HCT116 (cell line): ENCODE measurements around the gene NLGN2. TPM values are rescaled to one million over a fixed set of nuclear protein-coding genes. Genes with fewer than 3 reads are reported as not detected.

Source experiments
- ATAC-seq: fragments of 200-7000 bp; cut with Tn5 transposase; 2 replicates; pipeline ENCODE4 v1.9.1; 2020; ENCODE audit warnings: mild to moderate bottlenecking, moderate library complexity
- BruUV-seq: library from RNA; stranded (reverse); fragments of 400-500 nt; replicated peaks from 2 replicates; lab custom pipeline; 2021; lab: Mats Ljungman, UMichigan
- CTCF ChIA-PET: fragments of 300-600 bp; sonication (Branson Sonifier 250); formaldehyde crosslinking; loops from one replicate; lab custom pipeline; 2021; ENCODE audit warnings: antibody characterized with exemption; lab: Charles Lee
- POLR2A ChIA-PET: fragments of 300-600, 350-600 bp; sonication (Branson Sonifier 250); formaldehyde crosslinking; loops from one replicate; lab custom pipeline; 2021; ENCODE audit warnings: antibody characterized with exemption; lab: Charles Lee
- RAD21 ChIA-PET, 2 experiments: fragments of 300-600 bp; sonication (Branson Sonifier 250); formaldehyde crosslinking; loops; one replicate each; lab custom pipeline; 2023; ENCODE audit warnings: low total read pairs in 2 of 2; ENCODE audit not compliant: uncharacterized antibody in 2 of 2, unreplicated experiment in 2 of 2, low non-redundant PET in 1 of 2; lab: Charles Lee
- DNase-seq: peaks from one replicate; pipeline ENCODE4 v3.0.0-alpha.2; 2010; ENCODE audit warnings: low read depth, low spot score
- H2AFZ ChIP-seq: fragments of 200-600 bp; shearing (Covaris generic), sonication (generic); 2 replicates; pipeline ENCODE4 v1.6.1; 2017; ENCODE audit warnings: low read depth, mixed run types, mixed read lengths, antibody characterized with exemption, low read length; ENCODE audit not compliant: poor library complexity, severe bottlenecking
- H3K27ac ChIP-seq: 2 replicates; pipeline ENCODE4 v1.5.1; 2012; ENCODE audit warnings: low read depth, low read length
- H3K27me3 ChIP-seq: fragments of 200-600 bp; sonication (generic); 2 replicates; pipeline ENCODE4 v1.6.1; 2016; ENCODE audit warnings: mixed run types, low read length, mixed read lengths; ENCODE audit not compliant: insufficient read depth
- H3K36me3 ChIP-seq, 2 experiments: fragments of 200-500 bp in 1 of 2; fragments of 200-600 bp in 1 of 2; sonication (Bioruptor generic) in 1 of 2; sonication (generic) in 1 of 2; 2 replicates each; pipeline versions ENCODE4 v1.5.1 to v1.6.1; 2014 to 2016; ENCODE audit warnings: low read length in 2 of 2, inconsistent platforms in 1 of 2, mixed read lengths in 1 of 2, mixed run types in 1 of 2; ENCODE audit not compliant: insufficient read depth in 2 of 2, control insufficient read depth in 1 of 2
- H3K4me1 ChIP-seq, 2 experiments: fragments of 200-600 bp in 1 of 2; sonication (generic) in 1 of 2; 2 replicates each; pipeline versions ENCODE4 v1.5.1 to v1.6.1; 2012 to 2017; ENCODE audit warnings: low read length in 2 of 2, inconsistent platforms in 1 of 2, mild to moderate bottlenecking in 1 of 2, mixed read lengths in 1 of 2, mixed run types in 1 of 2, moderate library complexity in 1 of 2; ENCODE audit not compliant: insufficient read depth in 2 of 2, control insufficient read depth in 1 of 2
- H3K4me2 ChIP-seq: fragments of 200-600 bp; sonication (generic); 2 replicates; pipeline ENCODE4 v1.6.1; 2017; ENCODE audit warnings: mixed run types, low read length, mixed read lengths
- H3K4me3 ChIP-seq, 2 experiments: fragments of 200-600 bp in 1 of 2; sonication (generic) in 1 of 2; replicated peaks in 1 of 2; 2 replicates each; pipeline ENCODE4 v1.5.1; 2011 to 2016; ENCODE audit warnings: low read length in 2 of 2, control low read depth in 1 of 2, low read depth in 1 of 2, mild to moderate bottlenecking in 1 of 2, mixed read lengths in 1 of 2, mixed run types in 1 of 2
- H3K79me2 ChIP-seq: fragments of 200-600 bp; sonication (generic); 2 replicates; pipeline ENCODE4 v1.6.1; 2017; ENCODE audit warnings: mild to moderate bottlenecking, mixed run types, low read length, moderate library complexity, mixed read lengths; ENCODE audit not compliant: insufficient read depth
- H3K9ac ChIP-seq: fragments of 200-600 bp; sonication (generic); 2 replicates; pipeline ENCODE4 v1.6.1; 2016; ENCODE audit warnings: low read length, mixed read lengths
- H3K9me2 ChIP-seq: fragments of 200-600 bp; sonication (generic), shearing (Covaris generic); 2 replicates; pipeline ENCODE4 v1.6.1; 2017; ENCODE audit warnings: mixed run types, mild to moderate bottlenecking, moderate library complexity; ENCODE audit not compliant: insufficient read depth
- H3K9me3 ChIP-seq, 2 experiments: fragments of 200-500 bp in 1 of 2; fragments of 200-600 bp in 1 of 2; sonication (Bioruptor generic) in 1 of 2; sonication (generic) in 1 of 2; 2 replicates each; pipeline ENCODE4 v1.6.1; 2014 to 2017; ENCODE audit warnings: low read length in 2 of 2, mixed read lengths in 2 of 2, inconsistent platforms in 1 of 2, low read depth in 1 of 2, mild to moderate bottlenecking in 1 of 2, mixed run types in 1 of 2, moderate library complexity in 1 of 2; ENCODE audit not compliant: control insufficient read depth in 1 of 2, insufficient read depth in 1 of 2
- H4K20me1 ChIP-seq: fragments of 200-600 bp; sonication (generic), shearing (Covaris generic); 2 replicates; pipeline ENCODE4 v1.6.1; 2017; ENCODE audit warnings: mixed run types, mild to moderate bottlenecking, moderate library complexity; ENCODE audit not compliant: insufficient read depth
- CBX3 ChIP-seq: IDR thresholded peaks from 2 replicates; pipeline ENCODE4 v1.6.1; 2012; ENCODE audit warnings: low read depth
- CEBPB ChIP-seq: IDR thresholded peaks from 2 replicates; pipeline ENCODE4 v1.6.1; 2012; ENCODE audit warnings: low read depth
- EGR1 ChIP-seq: IDR thresholded peaks from 2 replicates; pipeline ENCODE4 v1.6.1; 2012; ENCODE audit warnings: low read depth
- EZH2 ChIP-seq: fragments of 200-600 bp; sonication (generic); IDR thresholded peaks from 2 replicates; pipeline ENCODE4 v1.6.1; 2017; ENCODE audit warnings: antibody characterized with exemption, mixed run types
- FOSL1 ChIP-seq: IDR thresholded peaks from 2 replicates; pipeline ENCODE4 v1.6.1; 2012; ENCODE audit warnings: low read depth
- JUND ChIP-seq: IDR thresholded peaks from 2 replicates; pipeline ENCODE4 v1.6.1; 2012
- POLR2A ChIP-seq: IDR thresholded peaks from 2 replicates; pipeline ENCODE4 v1.7.0; 2011; ENCODE audit warnings: borderline replicate concordance; ENCODE audit not compliant: insufficient read depth, insufficient read length; ENCODE audit errors: extremely low read depth
- RAD21 ChIP-seq: IDR thresholded peaks from 2 replicates; pipeline ENCODE4 v1.6.1; 2012; ENCODE audit warnings: low read depth, mild to moderate bottlenecking
- SIN3A ChIP-seq: IDR thresholded peaks from 2 replicates; pipeline ENCODE4 v1.6.1; 2012; ENCODE audit warnings: low read depth
- SP1 ChIP-seq: IDR thresholded peaks from 2 replicates; pipeline ENCODE4 v1.6.1; 2012; ENCODE audit warnings: low read depth
- ZNF274 ChIP-seq: fragments of 200-500 bp; sonication (Bioruptor generic); IDR thresholded peaks from 2 replicates; pipeline ENCODE4 v1.6.1; 2014; ENCODE audit warnings: mild to moderate bottlenecking, low read depth, low read length, inconsistent platforms
- intact Hi-C: fragments of 100-400 bp; cut with micrococcal nuclease; formaldehyde crosslinking; loops from 2 replicates; pipeline ENCODE4 v1.10.0; 2022
- total RNA-seq: library from RNA; stranded (reverse); gene quantifications from one replicate; pipeline ENCODE4 v1.2.1, GENCODE V29; 2021; ENCODE audit not compliant: unreplicated experiment
- TF ChIP-seq, protein P1 (sequence below): IDR thresholded peaks from 2 replicates; pipeline ENCODE4 v1.6.1; 2011; ENCODE audit warnings: mild to moderate bottlenecking, low read length, moderate library complexity; ENCODE audit not compliant: insufficient replicate concordance; ENCODE audit errors: extremely low read depth
- TF ChIP-seq, protein P2 (sequence below): IDR thresholded peaks from 2 replicates; pipeline ENCODE4 v1.6.1; 2012
- TF ChIP-seq, protein P3 (sequence below), 3 experiments: fragments of 200-600 bp in 1 of 3; sonication (generic) in 1 of 3; IDR thresholded peaks in 2 of 3; conservative IDR thresholded peaks in 1 of 3; 2 replicates each; pipeline ENCODE4 v1.5.1; 2012 to 2017; ENCODE audit warnings: low read depth in 2 of 3, low read length in 2 of 3, antibody characterized with exemption in 1 of 3, borderline replicate concordance in 1 of 3, control low read depth in 1 of 3, mild to moderate bottlenecking in 1 of 3, mixed read lengths in 1 of 3, mixed run types in 1 of 3, moderate library complexity in 1 of 3; ENCODE audit not compliant: insufficient read depth in 1 of 3
- TF ChIP-seq, protein P4 (sequence below): IDR thresholded peaks from 2 replicates; pipeline ENCODE4 v1.6.1; 2012

Gene NLGN2
- total RNA-seq, 1 experiment from 2014 or later: 60.5 TPM

DNA sequence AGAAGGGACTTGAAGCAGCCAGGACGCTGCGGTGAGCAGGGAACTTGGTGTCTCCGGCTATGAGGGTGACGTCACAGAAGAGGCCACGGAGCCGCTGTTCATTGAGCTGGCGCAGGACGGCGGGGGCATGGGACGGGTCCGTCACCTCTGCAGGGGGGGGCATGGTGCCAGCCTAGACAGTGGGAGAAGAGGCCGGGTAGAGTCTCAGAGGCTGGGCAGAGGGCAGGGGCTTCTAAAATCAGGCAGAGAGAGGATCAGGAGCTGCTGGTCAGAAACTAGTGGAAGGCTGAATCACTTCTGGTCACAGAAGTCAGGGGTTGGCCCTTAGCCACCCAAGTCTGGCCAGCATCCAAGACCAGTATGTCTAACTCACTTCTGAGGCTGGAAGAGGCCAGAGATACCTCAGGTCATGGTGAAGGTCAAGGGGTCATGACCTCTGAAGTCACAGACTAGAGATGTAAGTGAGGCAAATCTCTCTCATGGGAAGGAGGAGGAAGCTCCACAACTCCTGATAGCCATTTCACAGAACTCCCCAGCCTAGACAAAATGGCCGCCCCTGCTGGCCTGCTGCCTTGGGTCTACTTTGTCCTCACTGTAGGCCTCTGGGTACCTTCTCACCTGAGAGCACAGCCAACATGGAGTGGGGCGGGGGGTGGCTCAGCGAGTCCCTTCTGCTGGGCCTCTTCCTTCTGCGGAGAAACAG, 59.1 kb downstream of the NLGN2 start:
- Histone ChIP-seq H3K79me2 (peaks cover 4% of the 10 kb centered on the region; the same call in 1 of the 2 replicates), H3K27ac (no peak overlapping the region), H3K4me1 (peaks cover 0 to 5% of the 10 kb centered on the region in 2 experiments; a peak in 1 of 4 replicates), H2AFZ (no peak overlapping the region), H3K9me3 (no peaks in the 10 kb centered on the region), H3K9ac (no peak overlapping the region), H3K36me3 (no peaks in the 10 kb centered on the region; a peak in 2 of 4 replicates), H3K4me3 (no peak overlapping the region), H4K20me1 (no peaks in the 10 kb centered on the region), H3K27me3 (no peaks in the 10 kb centered on the region)
- no TSS peak for BruUV-seq
- intact Hi-C loops: no loop called here
- CTCF ChIA-PET: no interaction called here
- TF ChIP-seq CEBPB: no peak
- TF ChIP-seq, all 23 proteins: peak for 0
- H3K9me2 ChIP-seq: no peaks in the 10 kb centered on the region
- RAD21 ChIA-PET: no interaction called here
- POLR2A ChIA-PET: interaction anchor here (1.0 kb wide), 1 partner anchor 63 kb away, joined by 3 read pairs; the partner anchor contains the start of gene TMEM256
- ATAC-seq (no peak), DNase-seq (no peak)
- H3K4me2 ChIP-seq: no peak overlapping the region

DNA sequence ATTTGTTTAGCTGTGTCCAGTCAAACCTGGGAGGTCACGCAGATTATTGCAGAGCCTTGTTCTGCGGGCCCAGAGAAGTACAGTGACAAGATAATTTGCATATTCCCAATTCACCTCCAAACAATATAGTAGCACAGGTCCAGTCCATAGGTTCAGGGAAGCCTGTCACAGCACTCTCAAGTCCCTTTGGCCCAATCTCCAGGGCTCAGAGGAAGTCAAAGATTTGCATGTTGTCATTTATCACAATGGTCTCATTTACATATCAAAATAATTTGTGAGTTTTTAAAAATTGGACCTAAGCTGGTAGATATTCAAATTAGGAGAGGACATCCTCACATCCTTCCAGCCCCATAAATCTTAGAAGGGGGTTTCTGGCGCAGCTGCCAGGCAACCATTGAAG, 59.9 kb downstream of the NLGN2 start:
- ChIA-PET POLR2A (no interaction called here), RAD21 (no interaction called here), CTCF (no interaction called here)
- no TSS peak for BruUV-seq
- intact Hi-C loops: no loop called here
- Histone ChIP-seq H4K20me1 (no peaks in the 10 kb centered on the region), H3K4me2 (no peak overlapping the region), H3K36me3 (no peaks in the 10 kb centered on the region; a peak in 2 of 4 replicates), H3K9ac (no peak overlapping the region), H3K9me2 (no peaks in the 10 kb centered on the region), H3K27me3 (no peaks in the 10 kb centered on the region), H2AFZ (no peak overlapping the region), H3K27ac (no peak overlapping the region), H3K4me1 (peaks cover 0 to 5% of the 10 kb centered on the region in 2 experiments; a peak in 1 of 4 replicates), H3K4me3 (no peak overlapping the region), H3K79me2 (peaks cover 4% of the 10 kb centered on the region; the same call in 1 of the 2 replicates), H3K9me3 (no peaks in the 10 kb centered on the region)
- ATAC-seq: no peak
- TF ChIP-seq RAD21 (no peak), SP1 (no peak), CBX3 (no peak), EZH2 (no peak), EGR1 (no peak), SIN3A (no peak), FOSL1 (no peak), ZNF274 (no peak), JUND (no peak), POLR2A (no peak)
- TF ChIP-seq, protein P1, sequence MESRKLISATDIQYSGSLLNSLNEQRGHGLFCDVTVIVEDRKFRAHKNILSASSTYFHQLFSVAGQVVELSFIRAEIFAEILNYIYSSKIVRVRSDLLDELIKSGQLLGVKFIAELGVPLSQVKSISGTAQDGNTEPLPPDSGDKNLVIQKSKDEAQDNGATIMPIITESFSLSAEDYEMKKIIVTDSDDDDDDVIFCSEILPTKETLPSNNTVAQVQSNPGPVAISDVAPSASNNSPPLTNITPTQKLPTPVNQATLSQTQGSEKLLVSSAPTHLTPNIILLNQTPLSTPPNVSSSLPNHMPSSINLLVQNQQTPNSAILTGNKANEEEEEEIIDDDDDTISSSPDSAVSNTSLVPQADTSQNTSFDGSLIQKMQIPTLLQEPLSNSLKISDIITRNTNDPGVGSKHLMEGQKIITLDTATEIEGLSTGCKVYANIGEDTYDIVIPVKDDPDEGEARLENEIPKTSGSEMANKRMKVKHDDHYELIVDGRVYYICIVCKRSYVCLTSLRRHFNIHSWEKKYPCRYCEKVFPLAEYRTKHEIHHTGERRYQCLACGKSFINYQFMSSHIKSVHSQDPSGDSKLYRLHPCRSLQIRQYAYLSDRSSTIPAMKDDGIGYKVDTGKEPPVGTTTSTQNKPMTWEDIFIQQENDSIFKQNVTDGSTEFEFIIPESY: no peak
- TF ChIP-seq, protein P2, sequence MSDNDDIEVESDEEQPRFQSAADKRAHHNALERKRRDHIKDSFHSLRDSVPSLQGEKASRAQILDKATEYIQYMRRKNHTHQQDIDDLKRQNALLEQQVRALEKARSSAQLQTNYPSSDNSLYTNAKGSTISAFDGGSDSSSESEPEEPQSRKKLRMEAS: no peak
- TF ChIP-seq, protein P3, sequence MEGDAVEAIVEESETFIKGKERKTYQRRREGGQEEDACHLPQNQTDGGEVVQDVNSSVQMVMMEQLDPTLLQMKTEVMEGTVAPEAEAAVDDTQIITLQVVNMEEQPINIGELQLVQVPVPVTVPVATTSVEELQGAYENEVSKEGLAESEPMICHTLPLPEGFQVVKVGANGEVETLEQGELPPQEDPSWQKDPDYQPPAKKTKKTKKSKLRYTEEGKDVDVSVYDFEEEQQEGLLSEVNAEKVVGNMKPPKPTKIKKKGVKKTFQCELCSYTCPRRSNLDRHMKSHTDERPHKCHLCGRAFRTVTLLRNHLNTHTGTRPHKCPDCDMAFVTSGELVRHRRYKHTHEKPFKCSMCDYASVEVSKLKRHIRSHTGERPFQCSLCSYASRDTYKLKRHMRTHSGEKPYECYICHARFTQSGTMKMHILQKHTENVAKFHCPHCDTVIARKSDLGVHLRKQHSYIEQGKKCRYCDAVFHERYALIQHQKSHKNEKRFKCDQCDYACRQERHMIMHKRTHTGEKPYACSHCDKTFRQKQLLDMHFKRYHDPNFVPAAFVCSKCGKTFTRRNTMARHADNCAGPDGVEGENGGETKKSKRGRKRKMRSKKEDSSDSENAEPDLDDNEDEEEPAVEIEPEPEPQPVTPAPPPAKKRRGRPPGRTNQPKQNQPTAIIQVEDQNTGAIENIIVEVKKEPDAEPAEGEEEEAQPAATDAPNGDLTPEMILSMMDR (IDR thresholded peaks at IDR 0.05 in 2 of 3, conservative IDR thresholded peaks at IDR 0.05 in 1 of 3; ENCODE audit: borderline replicate concordance in 1 of 3, insufficient read depth in 1 of 3, low read depth in 2 of 3, low read length in 2 of 3): no peak
- TF ChIP-seq, protein P4, sequence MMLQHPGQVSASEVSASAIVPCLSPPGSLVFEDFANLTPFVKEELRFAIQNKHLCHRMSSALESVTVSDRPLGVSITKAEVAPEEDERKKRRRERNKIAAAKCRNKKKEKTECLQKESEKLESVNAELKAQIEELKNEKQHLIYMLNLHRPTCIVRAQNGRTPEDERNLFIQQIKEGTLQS: no peak
- DNase-seq: no peak
